ENCODE data around the gene MAPK4.

MAPK4 gene

DNA sequence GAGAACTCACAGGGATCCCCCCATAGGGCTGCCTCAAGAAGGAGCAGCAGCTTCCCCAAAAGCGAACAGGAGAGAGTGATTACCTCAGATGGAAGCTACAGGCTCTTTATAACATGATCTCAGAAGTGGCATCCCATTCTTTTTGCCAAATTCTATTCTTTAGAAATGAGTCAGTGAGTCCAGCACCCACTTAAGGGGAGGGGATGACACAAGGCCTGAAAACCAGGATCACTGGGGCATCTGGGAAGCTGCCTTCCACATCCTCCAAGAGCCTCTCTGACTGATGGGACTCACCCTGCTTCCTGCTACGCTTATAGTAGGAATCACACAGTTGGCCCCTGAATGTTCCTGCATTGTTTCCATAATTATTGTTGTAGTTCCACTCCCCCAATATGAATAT, 96.5 kb downstream of the MAPK4 start:
- DNase-seq, result no peak

DNA sequence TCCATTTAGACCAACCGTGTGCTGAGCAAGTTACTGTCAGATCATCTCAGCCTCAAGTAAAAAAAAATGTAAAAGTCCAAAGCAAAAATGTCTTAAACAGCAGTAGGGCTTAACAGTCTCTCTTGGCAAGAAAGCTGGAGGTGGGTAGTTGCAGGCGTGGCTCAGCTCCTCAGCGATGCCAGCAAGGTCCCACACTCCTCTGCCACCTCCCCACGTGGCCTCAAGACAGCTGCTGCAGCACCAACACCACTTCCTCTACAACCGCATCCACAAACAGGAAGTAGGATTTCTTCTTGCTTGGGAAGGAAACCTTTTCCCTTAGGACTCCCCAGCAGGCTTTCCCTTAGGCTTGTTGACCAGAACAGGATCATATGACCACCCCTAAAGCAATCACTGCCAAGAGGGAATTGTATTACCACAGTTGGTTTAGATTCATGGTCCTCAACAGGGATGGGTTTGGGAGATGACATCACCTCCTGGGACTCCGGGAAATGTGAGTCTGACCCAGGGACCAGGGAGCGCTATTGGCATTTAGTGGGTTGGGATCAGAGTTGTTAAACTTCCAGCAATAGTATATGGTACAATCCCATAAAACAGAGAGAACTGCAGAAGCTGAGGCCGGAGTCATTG, 97.1 kb downstream of the MAPK4 start:
- no peak for DNase-seq

DNA sequence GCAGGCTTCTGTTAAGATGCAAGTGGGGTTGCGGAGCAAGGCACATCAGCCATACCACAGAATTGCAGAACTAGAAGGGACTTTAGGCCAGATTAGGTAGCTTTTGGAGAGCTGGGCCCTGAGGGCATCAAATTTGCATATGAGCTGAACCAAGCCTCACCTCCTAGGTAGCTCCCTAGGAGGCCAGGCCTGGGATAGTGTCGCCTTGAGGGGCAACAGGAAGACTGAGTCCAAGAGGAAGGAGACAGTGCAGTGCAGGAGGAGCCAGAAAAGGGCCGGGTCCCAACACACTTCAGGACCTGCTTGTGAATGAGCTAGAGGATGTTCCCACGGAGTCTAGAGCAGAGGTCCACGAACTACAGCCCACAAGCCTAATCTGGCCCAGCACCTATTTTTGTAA, 98.7 kb downstream of the MAPK4 start:
- DNase-seq, result no peak

DNA sequence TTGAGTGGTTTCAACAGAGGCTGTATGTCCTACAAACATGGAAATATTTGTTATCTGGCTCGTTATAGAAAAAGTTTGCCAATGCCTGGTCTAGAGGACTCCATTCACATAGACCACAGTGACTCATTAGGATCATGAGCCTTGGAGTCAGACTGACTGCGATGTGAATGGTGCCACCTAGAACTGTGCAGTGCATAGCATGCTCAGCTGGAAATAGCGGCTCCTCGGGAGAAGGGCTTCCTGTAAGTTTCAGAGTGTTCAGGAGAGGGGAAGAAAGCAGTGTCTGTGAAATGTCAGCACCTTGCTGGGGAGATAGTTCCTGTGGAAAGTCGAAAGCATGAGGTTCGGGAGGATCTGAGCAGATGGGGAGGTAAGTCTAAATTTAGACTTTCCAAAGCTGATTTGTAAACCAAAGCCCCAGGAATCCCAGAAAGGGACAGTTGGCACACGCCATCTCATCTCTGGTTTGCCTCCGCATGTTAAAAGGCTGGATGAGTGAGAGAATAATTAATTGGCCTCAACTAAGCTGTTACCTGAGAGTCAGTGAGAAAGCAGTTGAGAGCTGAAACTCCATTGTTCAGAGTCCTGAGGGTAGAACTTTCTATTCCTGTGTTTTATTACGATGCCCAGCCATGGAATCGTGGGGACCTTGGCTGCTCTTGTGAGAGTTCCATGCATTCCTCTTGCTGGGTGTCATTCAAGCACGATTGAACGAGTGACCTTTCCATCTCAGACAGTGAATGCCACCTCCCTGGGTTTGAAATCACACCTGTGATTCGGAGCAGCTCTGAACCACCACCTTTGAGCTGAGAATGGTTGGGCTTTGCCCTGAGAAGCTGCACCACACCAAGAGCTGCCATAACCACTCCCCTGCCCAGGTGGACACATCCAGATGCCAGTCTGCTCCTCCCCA, 99.5 kb downstream of the MAPK4 start:
- DNase-seq, result no peak

DNA sequence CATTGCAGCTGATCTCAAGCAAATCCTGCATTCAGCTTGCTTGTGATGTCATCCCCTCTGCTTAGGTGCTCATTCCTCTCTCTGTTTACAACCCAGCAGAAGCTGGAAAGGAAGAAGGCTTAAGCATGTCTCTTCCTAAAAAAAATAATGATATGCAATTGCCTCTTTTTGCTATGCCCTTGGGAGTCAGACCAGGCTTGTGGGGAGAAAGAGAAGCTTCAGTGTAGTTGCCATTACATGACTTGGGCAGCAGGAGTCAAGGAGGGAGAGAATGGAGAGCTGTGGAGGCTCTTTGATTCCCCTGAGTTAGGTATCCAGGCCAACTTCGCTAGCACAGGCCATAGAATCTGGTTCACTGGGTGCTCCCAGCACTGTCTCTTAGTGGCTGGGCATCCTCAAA, 101.1 kb downstream of the MAPK4 start:
- no peak for DNase-seq

DNA sequence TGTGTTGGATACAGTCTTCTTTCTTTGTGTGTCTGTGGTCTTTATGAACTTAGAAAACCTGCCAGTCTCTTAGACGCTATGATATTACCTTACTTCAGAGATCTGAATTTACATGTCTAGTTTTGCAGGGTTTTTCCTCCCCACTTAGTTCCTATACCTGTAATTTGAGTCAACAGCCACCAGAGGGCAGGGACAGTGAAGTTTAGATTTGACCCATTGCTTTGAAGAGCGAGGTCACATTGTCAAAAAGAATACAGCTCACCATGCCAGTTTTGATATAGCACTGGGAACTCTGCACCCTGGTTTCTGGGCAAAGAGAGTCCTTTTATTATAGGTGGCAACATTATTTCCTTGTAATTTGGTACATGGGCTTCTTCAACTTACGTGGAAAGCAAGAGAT, 102.3 kb downstream of the MAPK4 start:
- DNase-seq, result no peak

DNA sequence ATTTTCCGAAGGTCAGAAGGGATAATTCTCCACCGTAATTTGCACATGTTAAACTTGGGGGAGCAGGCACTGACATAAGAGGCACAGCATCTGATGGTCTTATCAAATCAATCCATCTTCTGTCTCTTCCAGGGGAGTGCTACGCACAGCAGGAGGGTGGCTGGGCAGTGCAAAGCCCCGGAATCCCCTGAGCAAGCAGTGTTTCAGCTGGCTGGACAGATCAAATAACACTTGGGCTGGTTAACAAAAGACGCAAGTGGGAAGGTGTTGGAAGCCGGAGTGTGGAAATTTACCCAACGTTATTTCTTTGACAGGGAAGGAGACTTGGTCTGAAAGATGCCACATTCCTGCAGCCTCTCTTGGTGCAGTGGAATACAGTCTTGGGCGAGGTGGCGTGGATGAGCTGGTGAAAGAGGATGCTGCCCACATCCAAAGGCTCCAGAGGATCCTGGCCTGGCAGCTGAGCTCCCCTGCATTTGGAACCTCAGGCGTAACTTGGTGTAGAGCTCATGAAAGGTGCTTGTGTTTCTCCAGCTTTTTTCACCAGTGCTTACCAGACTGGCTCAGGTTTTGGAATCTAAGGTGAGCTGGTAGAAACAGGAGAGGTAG, 103.0 kb downstream of the MAPK4 start:
- DNase-seq, result no peak

DNA sequence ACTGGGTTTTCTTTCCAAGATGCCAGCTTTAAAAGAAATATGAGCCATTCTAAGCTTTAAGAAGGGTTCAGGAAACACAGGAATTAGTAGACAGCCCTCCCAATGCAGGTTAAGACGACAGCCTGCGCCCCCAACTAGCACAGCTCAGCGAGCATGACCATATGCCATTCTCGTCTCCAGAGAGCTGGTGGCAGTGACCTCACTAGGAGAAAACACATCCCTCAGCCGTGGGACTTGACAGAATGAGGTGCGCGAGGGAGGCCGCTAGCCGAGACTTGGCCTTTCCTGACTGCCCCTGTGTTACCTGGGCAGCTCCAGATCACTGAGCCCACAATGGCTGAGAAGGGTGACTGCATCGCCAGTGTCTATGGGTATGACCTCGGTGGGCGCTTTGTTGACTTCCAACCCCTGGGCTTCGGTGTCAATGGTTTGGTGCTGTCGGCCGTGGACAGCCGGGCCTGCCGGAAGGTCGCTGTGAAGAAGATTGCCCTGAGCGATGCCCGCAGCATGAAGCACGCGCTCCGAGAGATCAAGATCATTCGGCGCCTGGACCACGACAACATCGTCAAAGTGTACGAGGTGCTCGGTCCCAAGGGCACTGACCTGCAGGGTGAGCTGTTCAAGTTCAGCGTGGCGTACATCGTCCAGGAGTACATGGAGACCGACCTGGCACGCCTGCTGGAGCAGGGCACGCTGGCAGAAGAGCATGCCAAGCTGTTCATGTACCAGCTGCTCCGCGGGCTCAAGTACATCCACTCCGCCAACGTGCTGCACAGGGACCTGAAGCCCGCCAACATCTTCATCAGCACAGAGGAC, 103.9 kb downstream of the MAPK4 start:
- no peak for DNase-seq

DNA sequence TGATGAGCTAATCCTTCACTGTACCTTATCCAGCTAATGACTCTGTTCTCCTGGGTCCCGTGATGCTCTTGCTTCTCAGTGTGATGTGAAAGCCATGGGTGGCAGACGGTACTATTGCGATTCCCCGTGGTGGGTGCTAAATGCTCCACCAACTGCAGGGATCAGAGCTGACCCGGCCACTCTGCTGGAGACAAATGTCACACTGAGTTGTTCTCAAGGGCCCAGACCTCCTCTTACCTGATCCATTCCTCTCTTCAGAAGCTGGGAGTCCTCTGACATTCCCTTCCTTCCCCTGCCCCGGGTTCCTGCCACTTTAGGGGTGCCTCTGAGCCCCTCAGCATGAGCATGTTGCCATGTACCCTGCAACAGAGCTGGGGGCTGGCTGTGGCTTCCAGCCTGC, 105.1 kb downstream of the MAPK4 start:
- DNase-seq, result no peak

DNA sequence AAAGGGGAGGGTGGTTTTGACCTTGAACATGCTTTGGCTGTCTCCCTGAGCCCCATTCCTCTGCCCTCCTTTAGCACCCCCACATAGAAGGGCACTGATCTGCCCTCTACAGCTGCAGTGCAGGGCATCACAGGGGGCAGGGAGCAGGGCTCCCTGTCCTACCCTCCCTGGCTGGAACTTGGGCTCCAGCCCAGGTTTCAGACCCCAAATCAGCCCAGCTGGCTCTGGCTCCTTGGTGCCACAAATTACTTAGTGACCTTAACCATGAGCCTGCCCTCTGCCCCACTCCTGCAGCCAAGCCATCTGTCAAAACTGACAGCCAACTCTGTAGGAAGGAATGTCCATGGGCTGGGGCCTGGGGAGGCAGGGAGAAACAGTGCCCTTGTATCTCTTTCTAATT, 105.6 kb downstream of the MAPK4 start:
- DNase-seq, result no peak

DNA sequence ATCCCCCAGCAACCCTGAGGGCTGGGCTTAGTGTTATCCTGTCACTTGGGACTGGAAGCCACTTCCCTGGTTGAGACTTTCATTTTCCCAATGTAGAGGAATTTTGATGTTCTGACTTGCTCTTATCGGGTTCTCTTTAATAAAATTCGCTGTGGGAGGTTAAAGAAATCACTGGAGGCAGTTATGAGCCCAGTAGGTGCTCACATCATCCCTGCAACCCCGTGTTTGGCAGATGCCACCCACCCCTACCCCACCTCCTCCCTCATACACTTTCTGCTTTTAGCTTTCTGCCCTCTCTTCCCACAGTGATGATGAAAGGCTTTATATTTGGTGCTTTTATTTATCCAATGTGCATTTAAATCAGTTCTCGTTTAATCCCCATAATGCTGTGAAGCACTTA, 106.6 kb downstream of the MAPK4 start:
- no peak for DNase-seq

DNA sequence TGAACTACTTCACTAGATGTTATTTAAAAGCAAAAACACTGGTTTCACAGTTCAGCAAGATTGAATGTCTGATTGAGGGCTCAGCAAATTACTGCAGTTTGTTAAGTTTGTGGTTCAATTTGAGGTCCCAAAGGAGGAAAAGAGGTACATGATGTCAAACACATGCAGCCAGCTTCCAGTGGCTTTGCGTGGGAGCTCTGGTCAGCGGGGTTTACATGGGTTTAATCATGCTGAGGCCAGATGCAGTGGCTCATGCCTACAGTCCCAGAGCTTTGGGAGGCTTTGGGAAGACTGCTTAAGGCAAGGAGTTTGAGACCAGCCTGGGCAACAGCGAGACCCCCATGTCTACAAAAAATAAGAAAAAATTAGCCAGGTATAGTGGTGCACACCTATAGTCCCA, 111.5 kb downstream of the MAPK4 start:
- DNase-seq, result no peak

DNA sequence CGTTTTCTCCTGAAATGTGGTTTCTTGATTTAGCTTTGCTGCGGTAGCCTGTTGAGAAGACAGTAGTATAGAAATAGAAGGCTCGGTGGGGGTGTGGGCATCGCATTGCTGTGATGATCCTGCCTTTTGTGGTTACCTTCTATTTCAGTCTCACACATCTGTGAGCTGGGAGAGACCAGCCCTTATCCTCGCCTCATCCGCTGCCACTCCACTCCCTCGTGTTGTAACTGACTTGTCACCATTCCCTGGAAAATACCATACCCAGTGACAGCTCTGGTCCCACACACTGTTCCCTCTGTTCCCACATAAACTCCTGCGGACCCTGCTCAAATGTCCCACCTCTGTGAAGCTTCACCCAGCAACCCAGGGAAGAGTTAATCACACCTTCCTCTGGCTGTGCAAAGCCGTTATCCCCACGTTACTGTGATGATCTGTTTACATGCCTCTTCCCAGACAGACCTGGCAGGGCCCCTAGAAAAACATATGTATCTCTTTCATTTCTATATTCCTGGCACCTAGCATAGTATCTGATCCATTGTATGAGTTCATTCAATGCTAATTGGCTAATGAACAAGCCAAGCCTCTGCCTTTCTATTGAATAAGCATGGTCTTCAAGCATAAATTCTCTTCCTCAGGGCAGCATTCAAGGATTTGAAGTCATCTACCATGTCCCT, 114.6 kb downstream of the MAPK4 start:
- no peak for DNase-seq

DNA sequence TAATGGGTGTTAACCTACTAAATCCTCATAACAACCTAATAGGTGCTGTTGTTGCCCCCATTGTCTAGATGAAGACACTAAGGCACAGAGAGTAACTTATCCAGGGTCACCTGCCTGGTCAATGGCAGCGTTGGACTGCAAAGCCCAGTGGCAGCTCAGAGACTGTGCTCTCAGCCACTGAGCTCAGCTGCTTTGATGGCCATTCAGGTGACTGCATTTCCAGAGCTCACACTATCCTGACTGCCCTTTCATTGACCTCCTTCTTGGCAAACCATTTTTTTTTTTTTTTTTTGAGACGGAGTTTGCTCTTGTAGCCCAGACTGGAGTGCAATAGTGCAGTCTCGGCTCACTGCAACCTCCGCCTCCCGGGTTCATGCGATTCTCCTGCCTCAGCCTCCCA, 115.2 kb downstream of the MAPK4 start:
- DNase-seq, result no peak

DNA sequence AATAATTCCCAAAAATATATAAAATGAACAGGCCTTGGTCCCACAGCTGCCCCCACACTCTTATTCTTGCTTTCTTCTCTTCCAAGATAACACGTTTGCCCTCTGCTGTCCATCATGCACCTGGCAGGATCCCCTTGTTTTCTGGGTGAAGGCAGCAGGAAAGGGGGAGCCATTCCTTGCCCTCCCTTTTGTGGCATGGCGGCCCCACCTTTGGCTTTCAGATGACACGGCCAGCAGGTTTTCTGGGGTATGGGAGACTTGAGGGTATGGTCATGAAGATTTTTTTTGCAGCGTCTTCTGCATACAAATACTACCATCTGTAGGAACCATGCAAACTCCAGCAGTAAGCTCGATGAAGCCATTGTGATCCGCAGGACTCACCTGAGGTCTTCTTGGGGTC, 118.8 kb downstream of the MAPK4 start:
- no peak for DNase-seq

DNA sequence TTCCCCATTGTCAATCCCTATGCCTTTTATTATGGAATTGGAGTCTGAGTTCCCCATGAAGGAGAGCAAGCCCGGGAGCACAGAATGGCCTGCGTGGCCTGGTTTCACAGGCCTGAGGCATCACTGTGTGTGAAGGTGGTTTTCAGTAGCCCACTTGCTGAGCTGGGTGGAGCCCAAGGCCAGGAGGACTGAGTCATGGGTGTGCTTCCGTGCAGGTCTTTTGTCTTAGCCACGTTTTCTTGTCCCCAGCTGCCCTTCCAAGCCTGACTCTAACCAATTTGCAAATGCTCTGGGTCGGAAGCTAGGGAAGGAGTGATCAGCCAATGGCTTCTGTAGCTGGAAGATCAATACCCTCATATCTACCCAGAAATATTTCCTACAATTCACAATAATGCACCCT, 119.2 kb downstream of the MAPK4 start:
- DNase-seq, result no peak

DNA sequence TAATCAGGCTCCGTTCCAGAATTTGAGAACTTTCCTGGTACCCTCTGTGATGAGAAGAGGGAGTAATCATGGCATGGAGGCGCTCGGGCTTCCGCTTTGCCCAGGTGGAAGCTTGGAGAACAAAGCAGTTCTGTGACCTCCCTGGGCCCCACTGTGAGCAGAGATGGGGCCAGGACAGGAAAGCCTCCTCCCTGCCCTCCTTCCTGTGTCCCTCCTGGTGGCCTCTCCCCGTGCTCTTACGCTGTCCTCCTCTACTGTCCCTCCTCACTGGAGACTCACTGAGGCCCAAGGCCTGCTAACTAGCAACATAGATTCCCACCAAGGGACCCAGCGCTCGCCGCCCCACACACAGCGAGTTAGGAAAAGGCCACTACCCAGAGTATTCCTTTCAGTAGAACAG, 119.8 kb downstream of the MAPK4 start:
- DNase-seq, result no peak

DNA sequence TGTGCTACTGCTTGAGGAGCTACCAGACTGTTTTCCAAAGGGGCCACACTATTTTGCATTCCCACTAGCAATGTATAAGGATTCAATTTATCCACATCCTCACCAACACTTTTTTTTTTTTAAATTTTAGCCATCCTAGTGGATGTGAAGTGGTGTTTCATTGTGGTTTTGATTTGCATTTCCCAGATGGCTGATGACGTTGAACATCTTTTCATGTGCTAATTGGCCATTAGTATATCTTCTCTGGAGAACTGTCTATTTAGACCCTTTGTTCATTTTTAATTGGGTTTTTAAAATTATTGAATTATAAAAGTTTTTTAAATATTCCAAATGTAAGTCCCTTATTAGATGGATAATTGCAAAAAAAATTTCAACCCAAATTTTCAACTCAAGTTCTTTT, 121.1 kb downstream of the MAPK4 start:
- no peak for DNase-seq

DNA sequence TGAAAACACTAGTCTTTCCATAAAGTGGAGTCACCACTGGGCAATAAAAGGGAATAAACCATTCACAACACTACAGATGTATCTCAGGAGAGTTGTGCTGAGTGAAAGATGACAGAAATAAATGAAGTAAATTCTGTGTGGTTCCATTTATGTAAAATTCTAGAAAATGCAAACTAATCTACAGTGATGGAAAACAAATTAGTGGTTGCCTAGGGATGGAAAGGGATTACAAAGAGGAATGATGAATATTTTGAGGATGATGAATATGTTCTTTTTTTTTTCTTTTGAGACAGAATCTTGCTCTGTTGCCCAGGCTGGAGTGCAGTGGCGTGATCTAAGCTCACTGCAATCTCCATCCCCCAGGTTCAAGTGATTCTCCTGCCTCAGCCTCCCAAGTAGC, 123.0 kb downstream of the MAPK4 start:
- DNase-seq, result no peak

DNA sequence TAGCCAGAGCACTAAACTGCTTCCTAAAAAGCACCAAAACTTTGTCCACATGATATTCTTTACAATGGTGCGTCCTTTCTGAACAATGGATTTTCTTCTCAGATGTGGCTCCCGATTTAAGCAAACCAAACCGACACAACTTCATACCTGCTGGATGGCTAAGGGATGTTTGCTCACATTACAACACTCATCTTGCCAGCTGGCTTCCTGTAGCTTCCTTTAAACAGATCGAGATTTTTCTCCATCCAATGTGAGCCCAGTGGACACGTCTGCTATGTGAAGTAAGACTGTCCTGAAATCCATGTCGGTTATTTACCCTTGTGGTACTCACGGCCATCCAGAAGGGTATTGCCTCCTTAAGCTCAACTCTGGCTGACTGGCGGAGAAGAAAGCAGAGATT, 126.5 kb downstream of the MAPK4 start:
- no peak for DNase-seq

DNA sequence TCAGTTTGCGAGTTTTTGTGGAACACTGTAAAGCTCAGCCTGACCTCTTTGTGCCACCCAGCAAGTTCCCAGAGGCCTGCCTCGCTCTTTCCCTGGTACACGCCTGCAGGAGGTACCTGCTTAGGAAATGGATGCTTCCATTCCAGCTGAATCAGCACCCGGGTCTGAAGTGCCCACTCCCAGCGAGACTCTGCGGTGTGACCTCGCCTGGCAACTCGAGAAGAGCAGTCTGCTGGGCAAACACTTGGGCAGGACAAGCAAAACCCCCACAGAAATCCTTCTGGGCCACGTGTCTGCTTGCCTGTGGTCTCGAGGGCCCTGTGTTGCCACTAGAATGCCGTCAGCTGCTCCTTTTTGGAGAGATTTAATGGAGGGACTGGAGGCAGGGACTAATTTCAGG, 127.6 kb downstream of the MAPK4 start:
- no peak for DNase-seq

DNA sequence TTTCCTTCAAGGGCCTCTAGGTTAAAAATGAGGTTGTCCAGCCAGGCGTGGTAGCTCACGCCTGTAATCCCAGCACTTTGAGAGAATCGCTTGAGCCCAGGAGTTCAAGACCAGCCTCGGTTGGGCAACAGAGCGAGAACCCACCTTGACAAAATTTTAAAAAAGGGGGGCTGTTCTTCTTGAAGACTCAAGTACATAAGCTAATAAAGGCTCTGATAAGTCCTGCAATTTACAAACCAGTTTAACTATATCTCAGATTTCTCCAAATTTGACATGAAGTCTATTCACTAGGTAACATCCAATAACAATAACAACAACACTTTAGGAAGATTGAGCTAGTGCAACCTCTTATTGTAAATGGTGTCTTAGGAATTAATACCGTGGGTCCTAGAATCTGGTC, 129.7 kb downstream of the MAPK4 start:
- DNase-seq, result no peak

DNA sequence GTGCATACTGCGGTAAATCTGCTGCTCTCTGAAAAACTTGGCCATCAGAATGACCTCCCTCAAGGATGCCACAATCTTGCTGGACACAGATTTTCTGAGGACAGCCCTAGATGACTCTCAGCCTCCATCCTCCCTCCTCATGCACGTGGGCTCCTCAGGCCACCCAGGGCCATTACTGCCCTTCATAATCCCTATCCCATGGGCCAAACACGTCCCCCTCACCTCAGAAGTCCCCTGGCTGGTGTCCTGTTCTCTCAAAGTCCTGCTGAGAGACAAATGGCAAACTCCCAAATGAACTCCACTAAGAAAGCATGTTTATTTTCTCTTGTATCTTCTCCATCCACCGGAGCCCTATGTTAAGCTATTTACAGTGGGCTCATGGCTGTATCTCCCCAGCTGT, 134.3 kb downstream of the MAPK4 start:
- DNase-seq, result no peak
